NT2/D1 (cell line): ENCODE measurements around the gene PPM1H.

ENCODE experiments used
- DNase-seq: peaks from one replicate; pipeline ENCODE4 v3.0.0-alpha.2; 2011; ENCODE audit warnings: low read depth, low spot score
- H3K27me3 ChIP-seq: 2 replicates; pipeline ENCODE4 v1.6.0; 2011; ENCODE audit warnings: mild to moderate bottlenecking; ENCODE audit not compliant: insufficient read length, insufficient read depth
- H3K36me3 ChIP-seq: 2 replicates; pipeline ENCODE4 v1.6.1; 2011; ENCODE audit warnings: mild to moderate bottlenecking, low read length, mixed read lengths; ENCODE audit not compliant: insufficient read depth, insufficient read length
- H3K4me1 ChIP-seq: 2 replicates; pipeline ENCODE4 v1.5.1; 2011; ENCODE audit not compliant: insufficient read depth, insufficient read length
- H3K4me3 ChIP-seq: 2 replicates; pipeline ENCODE4 v1.5.1; 2011; ENCODE audit warnings: low read depth; ENCODE audit not compliant: insufficient read length
- H3K9ac ChIP-seq: 2 replicates; pipeline ENCODE4 v1.6.0; 2011; ENCODE audit warnings: low read depth; ENCODE audit not compliant: insufficient read length
- H3K9me3 ChIP-seq: 2 replicates; pipeline ENCODE4 v1.5.1; 2011; ENCODE audit warnings: mild to moderate bottlenecking, low read length; ENCODE audit not compliant: insufficient read depth
- SUZ12 ChIP-seq: IDR thresholded peaks from 2 replicates; pipeline ENCODE4 v1.6.1; 2011; ENCODE audit not compliant: insufficient read length, insufficient read depth; ENCODE audit errors: extremely low read depth
- YY1 ChIP-seq: IDR thresholded peaks from 2 replicates; pipeline ENCODE4 v1.6.1; 2011; ENCODE audit not compliant: insufficient read length, insufficient read depth
- ZNF274 ChIP-seq: IDR thresholded peaks from 2 replicates; pipeline ENCODE4 v1.6.1; 2011; ENCODE audit warnings: mild to moderate bottlenecking, low read depth, low read length

PPM1H gene

DNA sequence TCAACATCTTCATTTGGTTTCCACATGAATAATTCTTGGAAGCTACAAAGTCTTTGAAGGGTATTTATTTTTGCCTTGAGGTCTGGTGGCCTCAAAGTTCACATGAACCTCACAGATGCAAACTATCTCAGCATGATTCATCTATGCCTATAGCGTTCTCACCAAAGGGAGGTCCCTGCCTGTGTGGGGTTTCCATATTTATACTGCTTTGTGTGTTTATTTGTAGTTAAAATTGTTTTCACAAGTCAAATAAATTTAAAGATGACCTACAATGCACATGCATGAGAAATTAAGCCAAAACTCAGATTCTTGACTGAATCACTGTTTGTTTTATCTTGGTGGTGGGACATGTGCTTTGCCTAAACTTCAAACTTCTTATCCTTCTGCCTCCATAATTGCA is 176.7 kb downstream of the PPM1H start:
- peaks cover 7% of the 10 kb centered on the region; the same call in 1 of the 2 replicates for H3K9me3 ChIP-seq
- H3K4me3 ChIP-seq = no peak overlapping the region
- no peaks in the 10 kb centered on the region for H3K36me3 ChIP-seq
- H3K4me1 ChIP-seq = no peaks in the 10 kb centered on the region
- TF ChIP-seq SUZ12 (no peak), ZNF274 (no peak), YY1 (no peak)
- no peak overlapping the region for H3K9ac ChIP-seq
- H3K27me3 ChIP-seq = no peaks in the 10 kb centered on the region
- no peak for DNase-seq

DNA sequence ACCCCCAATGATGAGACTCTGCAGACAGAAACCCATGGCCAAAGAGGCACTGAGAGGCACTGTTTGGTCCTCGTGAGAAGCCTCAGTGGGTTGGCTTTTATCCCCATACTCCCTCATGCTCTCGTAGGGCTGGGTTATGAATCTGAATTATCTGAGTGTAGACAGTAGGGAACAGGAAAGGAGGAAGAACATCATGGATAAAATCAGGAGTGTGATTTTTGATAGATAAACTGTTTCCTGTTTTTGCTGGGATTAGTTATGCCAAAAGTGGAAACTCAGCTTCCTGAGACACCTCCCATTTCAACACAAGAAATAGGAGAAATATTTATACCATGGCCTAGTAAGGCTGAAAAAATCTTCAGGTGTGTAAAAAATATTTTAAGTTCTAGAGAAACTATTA is 177.9 kb downstream of the PPM1H start:
- Histone ChIP-seq H3K9me3 (peaks cover 7% of the 10 kb centered on the region; the same call in 1 of the 2 replicates), H3K4me3 (no peak overlapping the region), H3K9ac (no peak overlapping the region), H3K36me3 (no peaks in the 10 kb centered on the region), H3K4me1 (no peaks in the 10 kb centered on the region), H3K27me3 (no peaks in the 10 kb centered on the region)
- TF ChIP-seq SUZ12 (no peak), ZNF274 (no peak), YY1 (no peak)
- DNase-seq = no peak

DNA sequence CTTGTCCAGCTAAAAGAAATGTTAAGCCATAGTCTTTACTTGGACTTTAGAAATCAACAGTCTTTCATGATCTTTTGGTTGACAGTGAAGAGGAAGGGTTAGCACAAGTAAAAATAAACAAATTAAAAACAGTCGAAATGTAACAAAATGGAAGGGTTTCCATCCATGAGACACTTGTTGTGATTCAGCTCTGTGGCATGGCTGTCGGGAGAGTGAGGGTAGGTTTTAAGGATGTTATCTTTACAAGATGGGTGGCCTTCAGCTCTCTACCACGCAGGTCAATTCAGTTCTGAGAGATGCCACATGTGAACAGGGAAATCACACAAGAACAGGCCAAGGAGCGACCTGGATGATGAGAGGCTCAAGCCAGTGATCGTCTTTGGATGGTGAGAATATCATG is 180.2 kb downstream of the PPM1H start:
- Histone ChIP-seq H3K4me3 (no peak overlapping the region), H3K27me3 (no peaks in the 10 kb centered on the region), H3K36me3 (no peaks in the 10 kb centered on the region), H3K4me1 (peaks cover 3% of the 10 kb centered on the region), H3K9me3 (peaks cover 7% of the 10 kb centered on the region; the same call in 1 of the 2 replicates), H3K9ac (no peak overlapping the region)
- DNase-seq = no peak
- TF ChIP-seq ZNF274 = no peak
- TF ChIP-seq SUZ12 = no peak
- TF ChIP-seq YY1 = no peak

DNA sequence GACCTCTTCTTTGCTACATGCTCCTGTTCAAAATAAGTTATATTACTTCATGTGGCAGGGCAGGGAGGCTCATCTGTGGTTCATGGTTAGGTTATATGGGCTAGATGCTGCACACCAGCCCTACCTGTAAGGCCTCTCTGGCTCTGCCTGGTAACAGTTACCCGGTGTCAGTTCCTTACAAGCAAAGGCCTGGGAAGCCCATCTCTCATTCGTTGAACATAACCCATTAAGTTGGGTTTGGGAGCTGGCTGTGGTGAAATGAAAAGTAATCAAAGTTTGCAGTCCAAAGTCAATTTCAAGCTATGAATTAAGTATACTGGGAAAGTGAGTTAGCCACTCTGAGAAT is 183.2 kb downstream of the PPM1H start:
- Histone ChIP-seq H3K9ac (no peak overlapping the region), H3K27me3 (no peaks in the 10 kb centered on the region), H3K4me1 (peaks cover 3% of the 10 kb centered on the region), H3K36me3 (no peaks in the 10 kb centered on the region), H3K4me3 (no peak overlapping the region), H3K9me3 (no peaks in the 10 kb centered on the region)
- no peak for DNase-seq
- TF ChIP-seq YY1 (no peak), SUZ12 (no peak), ZNF274 (no peak)

DNA sequence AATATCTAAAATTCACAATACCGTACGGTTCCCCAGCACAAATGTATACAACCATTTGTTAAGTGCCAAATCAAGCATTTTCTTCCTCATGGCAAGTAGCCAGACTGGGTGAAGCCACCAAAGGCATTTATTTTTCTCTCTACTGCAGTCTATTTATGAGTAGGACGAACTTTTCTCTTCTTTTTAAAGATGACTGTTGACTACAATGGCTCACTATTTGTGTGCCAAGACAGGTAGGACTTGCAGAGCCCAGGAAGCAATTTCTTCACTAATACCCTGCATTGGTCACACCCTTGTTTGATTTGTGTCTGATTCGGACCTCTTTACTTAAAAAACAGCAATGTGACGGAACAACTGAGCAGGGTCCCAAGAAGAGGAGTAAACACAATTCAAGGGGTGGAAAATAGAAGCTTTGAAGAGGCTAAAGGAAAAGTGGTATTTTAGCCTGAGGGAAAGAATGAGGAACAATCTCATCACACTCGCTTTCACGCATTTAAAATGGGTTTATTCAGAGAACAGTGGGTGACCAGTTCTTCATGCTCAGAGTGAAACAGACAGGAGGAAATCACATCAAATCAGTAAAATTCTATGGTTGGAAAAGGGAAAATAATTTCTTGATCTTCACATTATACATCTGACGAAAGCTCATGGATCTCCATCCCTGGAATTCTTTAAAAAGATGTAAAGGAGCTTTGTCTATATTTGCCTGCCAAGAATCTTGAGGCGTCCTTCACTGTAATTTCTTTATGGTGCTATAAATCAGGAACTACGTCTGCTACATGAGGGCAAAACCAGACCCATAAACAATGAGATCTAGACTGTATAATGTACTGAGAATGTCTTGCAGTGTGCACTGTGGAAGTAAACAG is 183.8 kb downstream of the PPM1H start:
- Histone ChIP-seq H3K36me3 (no peaks in the 10 kb centered on the region), H3K9me3 (no peaks in the 10 kb centered on the region), H3K9ac (no peak overlapping the region), H3K4me1 (peaks cover 3% of the 10 kb centered on the region), H3K4me3 (no peak overlapping the region), H3K27me3 (no peaks in the 10 kb centered on the region)
- no peak for TF ChIP-seq ZNF274
- TF ChIP-seq SUZ12 = no peak
- no peak for TF ChIP-seq YY1
- DNase-seq = no peak

DNA sequence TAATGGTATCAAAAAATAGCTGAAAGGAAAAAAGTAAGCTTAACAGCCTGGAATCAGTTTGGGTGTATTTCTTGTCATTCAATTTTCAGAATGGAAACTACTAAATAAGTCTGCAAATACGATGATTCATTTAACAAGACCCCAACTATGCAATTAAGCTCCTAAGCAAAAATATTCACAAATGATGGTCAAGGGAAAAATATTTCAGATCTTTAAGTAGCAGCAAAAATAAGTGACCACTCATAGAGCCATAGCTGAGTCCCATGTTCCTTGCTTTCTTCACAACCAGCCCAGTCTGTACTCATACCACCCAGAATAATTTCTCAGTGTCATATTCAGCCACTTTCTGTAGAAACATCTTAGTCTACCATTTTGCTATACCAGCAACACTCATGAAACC is 185.4 kb downstream of the PPM1H start:
- Histone ChIP-seq H3K9me3 (no peaks in the 10 kb centered on the region), H3K27me3 (no peaks in the 10 kb centered on the region), H3K36me3 (no peaks in the 10 kb centered on the region), H3K9ac (no peak overlapping the region), H3K4me3 (no peak overlapping the region), H3K4me1 (peaks cover 3% of the 10 kb centered on the region)
- TF ChIP-seq YY1 (no peak), ZNF274 (no peak), SUZ12 (no peak)
- DNase-seq = no peak

DNA sequence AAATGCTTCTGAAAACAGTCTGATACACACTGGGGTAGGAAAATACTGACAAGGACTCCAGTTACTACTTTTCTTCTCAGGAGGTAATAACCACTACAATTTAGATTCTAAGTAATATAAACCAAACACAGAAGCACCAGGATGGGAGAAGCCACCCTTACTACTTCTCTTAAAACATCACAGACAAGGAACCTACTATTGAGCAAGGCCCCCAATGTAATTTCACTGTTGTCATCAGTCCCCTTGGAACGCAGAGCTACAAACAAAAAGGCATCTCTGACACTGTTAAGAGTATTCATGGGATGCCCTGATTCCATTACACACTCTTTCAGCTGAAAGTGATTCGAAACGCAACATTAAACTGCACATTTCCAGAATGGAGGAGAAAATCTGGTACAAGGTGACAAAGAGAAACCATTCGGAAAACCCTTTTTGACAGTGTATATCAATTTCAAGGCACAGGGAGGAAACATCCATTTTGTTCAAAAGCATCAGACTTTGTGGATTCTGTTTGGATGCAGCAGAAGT is 185.9 kb downstream of the PPM1H start:
- no peak overlapping the region for H3K9ac ChIP-seq
- H3K4me3 ChIP-seq = no peak overlapping the region
- H3K36me3 ChIP-seq = no peaks in the 10 kb centered on the region
- DNase-seq = no peak
- no peaks in the 10 kb centered on the region for H3K27me3 ChIP-seq
- peaks cover 3% of the 10 kb centered on the region for H3K4me1 ChIP-seq
- no peaks in the 10 kb centered on the region for H3K9me3 ChIP-seq
- TF ChIP-seq YY1 = no peak
- TF ChIP-seq ZNF274 = no peak
- no peak for TF ChIP-seq SUZ12
